Raji (cell line): ENCODE data around the gene PCGF2.

Experiments used
- POLR2A ChIP-seq: IDR thresholded peaks from 2 replicates; pipeline ENCODE4 v1.6.1; 2011; ENCODE audit warnings: low read depth, low read length, control low read depth; ENCODE audit not compliant: insufficient read depth

PCGF2 gene

DNA sequence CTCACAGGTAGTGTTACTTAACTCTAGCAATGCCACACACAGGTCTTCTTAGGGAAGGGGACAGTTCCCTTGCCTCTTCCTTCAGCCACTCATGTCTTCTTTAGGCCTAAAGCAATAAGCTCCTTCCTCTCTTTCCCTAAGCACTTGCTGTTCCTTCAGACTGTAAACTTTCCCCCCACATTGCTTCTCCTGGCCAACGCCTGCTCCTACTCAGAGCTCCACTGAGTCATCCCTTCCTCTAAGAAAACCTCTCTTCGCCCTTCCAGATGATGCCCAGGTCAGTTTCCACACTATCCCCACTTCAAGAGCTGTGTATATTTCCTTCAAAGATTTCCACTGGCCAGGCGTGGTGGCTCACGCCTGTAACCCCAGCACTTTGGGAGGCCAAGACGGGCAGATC, 60.9 kb downstream of the PCGF2 start:
- TF ChIP-seq POLR2A, result no peak

DNA sequence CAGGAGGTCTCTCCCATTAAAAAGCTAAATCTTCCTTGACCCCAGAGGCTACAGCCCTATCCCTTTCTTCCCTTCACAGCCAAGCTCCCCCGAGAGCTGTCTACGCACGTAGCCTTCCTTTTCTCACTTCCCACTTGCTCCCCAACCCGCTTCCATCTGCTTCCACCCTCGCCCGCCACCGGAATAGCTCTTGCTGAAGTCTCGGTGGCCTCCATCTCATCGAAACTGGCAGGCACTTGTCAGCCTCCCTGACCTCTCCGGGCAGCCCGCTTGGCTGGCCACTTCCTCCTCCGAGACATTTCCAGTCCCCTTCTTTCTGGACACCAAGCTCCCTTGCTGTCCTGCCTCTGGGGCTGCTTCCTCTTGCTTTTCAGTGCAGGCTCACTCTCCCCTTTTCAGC, 62.6 kb downstream of the PCGF2 start:
- no peak for TF ChIP-seq POLR2A
